GM19397 (cell line): ENCODE measurements around the gene SMARCA5.

Source experiments
- ATAC-seq: cut with Tn5 transposase; IDR thresholded peaks from one replicate; pipeline ENCODE4 v1.9.1; 2021; ENCODE audit warnings: mild to moderate bottlenecking, moderate library complexity; ENCODE audit not compliant: unreplicated experiment

SMARCA5 gene

DNA sequence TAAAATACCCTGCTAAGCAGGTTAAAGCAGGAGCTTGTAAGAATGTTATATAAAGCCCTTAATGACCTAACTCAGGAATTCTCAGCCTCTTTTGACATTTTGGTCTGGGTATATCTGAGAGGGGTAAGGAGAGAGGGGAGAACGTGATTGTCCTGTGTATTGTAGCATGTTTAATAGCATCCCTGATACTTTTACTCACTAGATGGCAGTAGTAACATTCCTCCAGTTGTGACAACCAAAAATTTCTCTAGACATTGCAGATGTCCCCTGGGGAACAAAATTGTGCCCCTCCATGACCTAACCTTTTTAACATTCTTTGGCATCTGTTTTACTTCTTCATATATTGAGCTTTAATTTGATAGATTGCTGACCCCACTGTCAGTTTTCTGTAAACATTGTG, 17.9 kb downstream of the SMARCA5 start:
- no peak for ATAC-seq

- no peak for ATAC-seq
Observed at GRCh38 chr4:143531788-143532491, 18.4 kb downstream of the SMARCA5 start.

GRCh38 chr4:143538979-143539669, 25.6 kb downstream of the SMARCA5 start:
- ATAC-seq, result no peak

DNA sequence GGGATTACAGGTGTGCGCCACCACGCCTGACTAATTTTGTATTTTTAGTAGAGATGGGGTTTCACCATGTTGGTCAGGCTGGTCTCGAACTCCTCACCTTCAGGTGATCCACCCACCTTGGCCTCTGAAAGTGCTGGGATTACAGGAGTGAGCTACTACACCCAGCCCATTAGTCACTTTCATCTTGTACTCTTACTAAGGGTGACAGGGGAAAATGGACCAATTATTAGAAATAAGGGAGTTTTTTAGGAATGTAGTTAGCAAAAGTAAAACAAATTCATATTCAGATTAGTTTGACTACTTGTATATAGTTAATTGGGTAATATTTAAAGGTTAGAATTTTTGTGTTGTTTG, 26.1 kb downstream of the SMARCA5 start:
- no peak for ATAC-seq

GRCh38 chr4:143549928-143550327, 36.4 kb downstream of the SMARCA5 start:
- no peak for ATAC-seq

DNA sequence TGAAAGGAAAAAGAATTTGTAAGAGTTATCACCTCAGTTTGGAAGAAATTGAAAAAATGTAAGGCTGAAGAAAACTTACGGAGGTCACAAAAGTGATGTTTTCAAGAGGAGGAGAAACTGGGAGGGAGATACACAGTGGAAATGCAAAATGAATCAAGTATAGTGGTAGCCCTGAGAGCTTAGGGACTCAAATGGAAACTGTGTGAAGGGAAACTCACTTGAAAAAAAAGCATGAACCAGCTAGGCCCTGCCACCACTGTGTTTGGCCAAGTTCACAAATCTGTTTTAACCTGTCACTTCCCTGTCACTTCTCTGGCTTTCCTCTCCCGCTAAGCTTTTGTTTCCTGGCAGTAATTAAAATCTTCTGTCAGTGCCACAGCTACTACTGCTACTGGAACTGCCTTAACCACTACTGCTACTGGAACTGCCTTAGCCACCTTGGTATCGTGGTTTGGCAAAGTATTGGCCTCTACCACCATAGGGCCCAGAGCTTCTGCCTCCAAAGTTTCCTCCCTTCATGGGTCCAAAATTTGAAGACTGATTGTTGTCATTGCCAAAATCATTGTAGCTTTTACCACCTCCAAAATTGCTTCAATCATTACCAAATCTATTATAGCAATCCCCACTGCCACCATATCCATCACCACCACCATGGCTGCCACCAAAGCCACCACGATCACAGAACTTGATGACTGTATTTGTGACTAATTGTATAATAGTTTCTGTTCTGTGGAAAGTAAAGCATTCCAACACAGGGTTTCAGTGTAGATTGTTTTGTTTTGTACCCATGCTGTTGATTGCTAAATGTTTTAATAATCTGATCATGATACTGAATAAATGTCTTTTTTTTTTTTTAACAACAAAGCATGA, 41.5 kb downstream of the SMARCA5 start:
- ATAC-seq, result peak; percentile 24

- ATAC-seq, result no peak
Observed at GRCh38 chr4:143555676-143556075, 42.2 kb downstream of the SMARCA5 start.

- no peak for ATAC-seq
Observed at GRCh38 chr4:143558286-143558685, 44.8 kb downstream of the SMARCA5 start.

DNA sequence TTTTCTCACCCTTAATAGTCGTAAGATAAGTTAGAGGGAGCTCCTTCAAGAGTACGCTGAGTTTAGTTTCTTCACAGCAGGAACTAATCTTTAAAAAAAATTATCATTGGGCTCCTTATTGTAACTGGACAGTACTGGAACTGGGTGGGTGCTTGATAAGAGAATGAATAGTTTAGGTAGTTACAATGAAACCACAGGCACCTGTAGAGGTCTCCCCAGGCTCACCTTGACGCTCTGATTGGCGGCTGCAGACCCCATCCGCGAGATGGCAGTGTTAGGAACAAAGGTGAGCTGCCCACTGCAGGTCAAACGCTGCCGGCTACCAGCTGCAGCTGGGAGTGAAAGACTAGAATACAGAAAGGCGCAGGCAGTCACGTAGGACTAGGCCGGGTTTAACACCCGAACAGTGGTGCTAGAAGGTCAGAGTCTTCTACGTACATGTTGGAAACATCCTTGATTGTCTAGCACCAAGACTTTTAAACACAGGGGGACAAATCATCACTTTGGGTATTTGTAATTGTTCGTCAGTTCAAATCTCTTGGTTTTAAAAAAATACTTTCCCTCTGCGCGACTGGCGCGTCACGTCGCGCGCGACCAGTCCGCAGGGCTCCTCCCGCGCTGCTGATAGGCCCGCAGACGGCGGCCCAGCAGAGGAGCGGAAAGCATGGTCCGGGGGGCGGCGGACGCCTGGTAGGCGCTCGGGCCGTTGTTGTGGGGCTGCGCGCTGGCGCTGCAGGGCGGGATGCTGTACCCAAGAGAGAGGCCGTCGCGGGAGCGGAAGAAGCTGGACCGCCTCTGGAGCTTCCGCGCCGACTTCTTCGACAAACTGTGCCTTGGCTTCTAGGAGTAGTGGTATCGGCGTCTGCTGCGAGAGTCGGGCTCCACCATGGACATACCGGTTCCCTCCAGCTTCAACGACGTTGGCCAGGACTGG, 45.6 kb downstream of the SMARCA5 start:
- peak; percentile 91 for ATAC-seq

- no peak for ATAC-seq
Observed at GRCh38 chr4:143559757-143560147, 46.2 kb downstream of the SMARCA5 start.

DNA sequence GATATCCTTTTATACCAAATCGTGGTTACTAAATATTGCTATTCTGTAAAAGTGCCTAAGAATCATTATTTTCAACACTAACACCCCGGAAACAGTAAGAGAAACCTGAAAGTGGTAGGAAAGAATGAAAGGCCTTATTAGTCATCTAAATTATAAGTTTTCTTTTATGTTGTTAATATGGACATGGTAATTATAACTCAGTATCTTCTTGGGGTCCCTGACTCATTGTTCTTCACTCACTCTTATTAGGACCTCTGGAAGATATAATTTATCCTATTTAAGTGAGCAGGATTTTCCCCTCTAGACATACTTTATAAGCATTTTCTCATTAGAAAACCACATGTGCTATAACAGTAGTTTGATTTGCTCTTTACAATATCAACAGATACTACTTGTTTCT, 51.0 kb downstream of the SMARCA5 start:
- no peak for ATAC-seq

- no peak for ATAC-seq
Observed at GRCh38 chr4:143575331-143575730, 61.8 kb downstream of the SMARCA5 start.

DNA sequence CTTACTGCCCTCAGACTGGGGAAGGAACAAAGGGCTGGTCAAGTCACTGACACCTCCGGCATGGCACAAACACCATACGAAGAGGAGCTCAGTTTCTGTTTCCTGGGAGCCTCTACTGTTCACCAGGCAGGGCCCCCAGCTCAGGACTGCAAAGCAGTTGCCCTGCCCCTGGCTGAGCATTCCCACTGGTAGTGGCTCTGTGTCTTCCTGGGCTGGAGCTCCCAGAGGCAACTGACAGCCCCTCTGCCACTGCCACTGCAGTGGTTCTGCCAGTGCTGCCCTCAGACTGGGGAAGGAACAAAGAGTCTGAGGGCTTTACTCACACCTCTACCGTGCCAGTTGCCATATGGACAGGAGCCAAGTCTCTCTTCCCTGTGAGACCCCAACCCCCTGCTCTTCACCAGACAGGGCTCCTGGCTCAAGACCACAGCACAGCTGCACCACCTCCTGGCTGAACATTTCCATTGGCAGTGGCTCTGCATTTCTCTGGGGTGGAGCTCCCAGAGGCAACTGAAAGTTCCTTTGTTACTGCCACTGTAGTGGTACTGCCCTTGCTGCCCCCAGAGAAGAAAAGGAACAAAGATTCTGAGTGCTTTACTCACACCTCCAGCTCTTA, 67.9 kb downstream of the SMARCA5 start:
- no peak for ATAC-seq

DNA sequence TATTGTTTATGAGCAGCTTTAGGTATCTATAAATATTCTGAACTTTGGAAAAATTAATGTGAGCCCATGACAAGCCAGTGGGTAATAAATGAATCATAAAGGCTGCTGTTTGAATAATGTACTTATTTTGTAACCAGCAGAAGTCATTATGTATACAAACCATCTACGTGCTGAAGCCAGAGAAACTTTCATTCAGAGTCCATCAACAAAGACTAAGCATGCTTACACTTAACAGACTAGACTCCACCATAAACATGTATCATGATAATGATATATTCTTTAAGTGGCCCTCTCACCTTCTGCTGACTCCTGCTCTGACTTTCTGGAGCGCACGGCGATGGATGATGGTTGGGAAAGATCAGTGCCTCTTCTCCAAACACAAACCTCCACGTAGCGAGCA, 72.0 kb downstream of the SMARCA5 start:
- no peak for ATAC-seq

GRCh38 chr4:143586080-143586479, 72.6 kb downstream of the SMARCA5 start:
- no peak for ATAC-seq

- no peak for ATAC-seq
Observed at GRCh38 chr4:143587703-143588102, 74.2 kb downstream of the SMARCA5 start.

- ATAC-seq, result no peak
Observed at GRCh38 chr4:143597276-143597675, 83.8 kb downstream of the SMARCA5 start.

DNA sequence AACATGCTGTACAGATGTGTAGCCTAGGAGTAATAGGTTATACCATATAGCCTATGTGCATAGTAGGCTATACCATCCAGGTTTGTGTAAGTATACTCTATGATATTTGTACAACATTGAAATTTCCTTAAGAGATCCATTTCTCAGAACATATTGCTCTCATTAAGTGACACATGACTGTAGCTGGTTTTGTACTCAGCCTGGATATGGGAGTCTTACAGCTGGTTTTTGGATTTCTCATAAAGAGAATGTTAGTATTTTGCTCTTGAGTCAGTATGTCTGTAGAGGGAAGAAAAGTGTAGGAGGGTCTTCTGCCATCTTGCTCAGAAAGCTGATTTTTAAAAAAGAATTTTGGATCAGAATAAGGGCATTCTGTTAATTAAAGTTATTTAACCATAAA, 85.3 kb downstream of the SMARCA5 start:
- no peak for ATAC-seq

DNA sequence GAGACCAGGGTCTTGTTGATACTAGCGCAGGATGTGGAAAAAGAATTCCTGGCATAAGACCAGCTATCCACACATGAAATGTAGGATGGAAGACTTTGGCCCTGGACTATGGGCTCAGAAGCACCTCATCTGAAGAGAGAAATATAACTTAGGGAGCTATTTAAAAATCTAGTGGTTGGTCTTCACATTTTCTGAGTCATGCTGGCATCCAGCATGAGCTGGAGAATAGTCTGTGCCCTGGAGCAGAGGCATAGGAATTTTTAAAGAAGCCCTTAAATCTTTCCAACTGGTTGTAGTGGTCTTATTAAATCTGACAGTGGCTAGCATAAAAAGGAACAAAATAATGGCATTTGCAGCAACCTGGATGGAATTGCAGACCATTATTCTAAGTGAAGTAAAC, 86.3 kb downstream of the SMARCA5 start:
- no peak for ATAC-seq

DNA sequence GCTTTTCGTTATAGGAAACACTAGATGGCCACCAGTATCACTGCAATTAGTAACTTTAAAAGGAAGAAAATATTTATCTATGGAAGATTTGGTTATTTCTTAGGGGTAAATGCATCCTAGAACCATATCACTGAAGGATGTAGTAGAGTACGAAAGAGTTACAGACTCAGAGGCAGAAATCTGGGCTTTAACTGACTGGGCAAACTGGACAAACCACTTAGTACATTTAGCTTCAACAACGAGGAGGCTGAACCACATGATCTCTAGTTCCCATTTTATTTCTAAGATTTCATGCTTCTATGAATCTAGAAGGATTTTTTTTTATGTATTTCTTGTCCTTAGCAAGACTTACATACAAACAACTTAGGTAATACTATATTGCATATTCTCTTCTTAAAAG, 93.0 kb downstream of the SMARCA5 start:
- no peak for ATAC-seq
